ENCODE measurements around the gene EOLA1. TPM values are rescaled to one million over a fixed set of nuclear protein-coding genes. Genes with fewer than 3 reads are reported as not detected.
"Not testable (repeated sequence)": the region's sequence is repeated elsewhere in the genome, so short reads cannot be mapped to it uniquely, and the experiment has no call there.

The EOLA1 gene
- total RNA-seq, 1 donor from 2014 or later, result 15.8 TPM

GRCh38 chrX:149527705-149528104 is 13.1 kb upstream of the EOLA1 start:
- intact Hi-C loops (cut with DNase I), result no loop called here
- H3K9me3 ChIP-seq, result no peaks in the 10 kb centered on the region
- no peaks in the 10 kb centered on the region for H3K4me1 ChIP-seq
- H3K27ac ChIP-seq, result no peak overlapping the region
- TF ChIP-seq, protein P1, sequence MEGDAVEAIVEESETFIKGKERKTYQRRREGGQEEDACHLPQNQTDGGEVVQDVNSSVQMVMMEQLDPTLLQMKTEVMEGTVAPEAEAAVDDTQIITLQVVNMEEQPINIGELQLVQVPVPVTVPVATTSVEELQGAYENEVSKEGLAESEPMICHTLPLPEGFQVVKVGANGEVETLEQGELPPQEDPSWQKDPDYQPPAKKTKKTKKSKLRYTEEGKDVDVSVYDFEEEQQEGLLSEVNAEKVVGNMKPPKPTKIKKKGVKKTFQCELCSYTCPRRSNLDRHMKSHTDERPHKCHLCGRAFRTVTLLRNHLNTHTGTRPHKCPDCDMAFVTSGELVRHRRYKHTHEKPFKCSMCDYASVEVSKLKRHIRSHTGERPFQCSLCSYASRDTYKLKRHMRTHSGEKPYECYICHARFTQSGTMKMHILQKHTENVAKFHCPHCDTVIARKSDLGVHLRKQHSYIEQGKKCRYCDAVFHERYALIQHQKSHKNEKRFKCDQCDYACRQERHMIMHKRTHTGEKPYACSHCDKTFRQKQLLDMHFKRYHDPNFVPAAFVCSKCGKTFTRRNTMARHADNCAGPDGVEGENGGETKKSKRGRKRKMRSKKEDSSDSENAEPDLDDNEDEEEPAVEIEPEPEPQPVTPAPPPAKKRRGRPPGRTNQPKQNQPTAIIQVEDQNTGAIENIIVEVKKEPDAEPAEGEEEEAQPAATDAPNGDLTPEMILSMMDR (IDR thresholded peaks at IDR 0.05), result peak; percentile 46
- DNase-seq, result no peak
- H3K36me3 ChIP-seq, result no peaks in the 10 kb centered on the region
- H3K4me3 ChIP-seq, result no peak overlapping the region
- peak; percentile 40 for ATAC-seq
- H3K27me3 ChIP-seq, result no peaks in the 10 kb centered on the region

DNA sequence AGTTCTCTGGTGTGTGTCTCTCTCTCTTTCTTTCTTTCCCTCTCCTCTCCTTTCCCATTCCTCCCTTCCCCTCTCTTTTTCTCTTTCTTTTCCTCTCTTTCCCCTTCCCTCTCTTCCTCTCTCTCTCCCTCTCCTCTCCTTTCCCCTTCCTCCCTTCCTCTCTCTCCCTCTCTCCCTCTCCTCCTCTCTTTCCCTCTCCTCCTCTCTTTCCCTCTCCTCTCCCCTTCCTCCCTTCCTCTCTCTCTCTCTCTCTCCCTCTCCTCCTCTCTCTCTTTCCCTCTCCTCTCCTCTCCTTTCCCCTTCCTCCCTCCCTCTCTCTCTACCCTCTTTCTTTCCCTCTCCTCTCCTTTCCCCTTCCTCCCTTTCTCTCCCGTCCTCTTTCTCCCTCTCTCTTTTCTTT is 12.4 kb upstream of the EOLA1 start:
- no peak overlapping the region for H3K4me3 ChIP-seq
- H3K9me3 ChIP-seq, result no peaks in the 10 kb centered on the region
- DNase-seq (no peak), ATAC-seq (no peak)
- no peaks in the 10 kb centered on the region for H3K27me3 ChIP-seq
- H3K36me3 ChIP-seq, result no peaks in the 10 kb centered on the region
- TF ChIP-seq, protein P1 (IDR thresholded peaks at IDR 0.05), result no peak
- intact Hi-C loops (cut with DNase I), result no loop called here
- H3K4me1 ChIP-seq, result no peaks in the 10 kb centered on the region
- H3K27ac ChIP-seq, result no peak overlapping the region

DNA sequence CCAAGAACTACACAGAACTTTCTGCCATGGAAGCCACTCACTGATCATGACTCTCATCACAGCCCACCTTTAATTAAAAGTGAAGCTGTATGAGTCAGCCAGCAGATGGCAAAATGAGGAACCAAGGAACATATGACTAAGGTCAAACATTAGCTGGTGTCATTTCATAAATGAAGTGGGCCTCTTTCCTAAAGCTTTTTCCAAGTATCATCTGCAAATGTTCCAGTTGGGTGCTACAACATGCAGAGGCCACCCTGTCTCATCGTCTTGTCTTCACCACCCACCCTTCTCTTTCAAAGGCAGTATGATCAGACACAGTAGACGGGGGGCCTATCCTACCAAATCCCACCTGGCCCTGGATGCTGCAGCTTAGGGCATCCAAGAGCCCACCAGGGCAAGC is 9.2 kb upstream of the EOLA1 start:
- H3K9me3 ChIP-seq, result no peaks in the 10 kb centered on the region
- no peak overlapping the region for H3K4me3 ChIP-seq
- DNase-seq (no peak), ATAC-seq (peak; percentile 47)
- H3K36me3 ChIP-seq, result no peaks in the 10 kb centered on the region
- no peaks in the 10 kb centered on the region for H3K4me1 ChIP-seq
- TF ChIP-seq, protein P1 (IDR thresholded peaks at IDR 0.05), result no peak
- no peak overlapping the region for H3K27ac ChIP-seq
- H3K27me3 ChIP-seq, result no peaks in the 10 kb centered on the region
- intact Hi-C loops (cut with DNase I), result no loop called here

GRCh38 chrX:149532868-149533267 is 7.9 kb upstream of the EOLA1 start:
- ATAC-seq; H3K27me3 ChIP-seq; H3K36me3 ChIP-seq; intact Hi-C loops (cut with DNase I); H3K4me1 ChIP-seq; DNase-seq; H3K27ac ChIP-seq; H3K9me3 ChIP-seq; H3K4me3 ChIP-seq: not testable (repeated sequence)

GRCh38 chrX:149533999-149534398 is 6.8 kb upstream of the EOLA1 start:
- H3K36me3 ChIP-seq; DNase-seq; H3K27ac ChIP-seq; H3K9me3 ChIP-seq; ATAC-seq; H3K4me3 ChIP-seq; H3K27me3 ChIP-seq; H3K4me1 ChIP-seq; intact Hi-C loops (cut with DNase I): not testable (repeated sequence)

- H3K27ac ChIP-seq; H3K36me3 ChIP-seq; H3K9me3 ChIP-seq; ATAC-seq; intact Hi-C loops (cut with DNase I); H3K4me3 ChIP-seq; DNase-seq; H3K27me3 ChIP-seq; H3K4me1 ChIP-seq: not testable (repeated sequence)
These were observed 5.7 kb upstream of the EOLA1 start for GRCh38 chrX:149534926-149535602.

DNA sequence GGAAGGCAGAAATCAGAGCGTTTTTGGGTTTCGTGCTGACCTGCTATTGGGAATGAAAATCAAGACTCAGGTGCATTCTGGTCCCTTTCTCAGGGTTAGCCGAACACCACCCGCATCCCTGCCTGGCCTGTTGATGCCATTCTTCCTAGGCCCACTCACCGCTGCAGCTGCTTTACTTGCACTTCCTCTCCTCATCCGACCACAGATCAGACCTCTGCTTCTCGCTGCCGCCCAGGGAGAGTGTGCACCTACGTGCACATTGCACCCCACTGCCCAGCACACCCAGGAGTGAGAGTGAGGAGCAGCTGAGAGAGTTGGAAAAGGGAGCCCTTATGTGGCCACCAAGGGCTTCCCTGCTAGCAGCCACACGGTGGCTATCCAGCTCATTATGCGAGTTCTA is 3.3 kb upstream of the EOLA1 start:
- not testable (repeated sequence) for ATAC-seq

More for the DNA sequence above, 3.3 kb upstream of the EOLA1 start:
- H3K27ac ChIP-seq; intact Hi-C loops (cut with DNase I); H3K9me3 ChIP-seq; H3K27me3 ChIP-seq; H3K36me3 ChIP-seq; H3K4me1 ChIP-seq; DNase-seq; H3K4me3 ChIP-seq: not testable (repeated sequence)
